Measurements from ENCODE around the gene WWC2.

Gene WWC2

GRCh38 chr4:183097231-183098018 is 1.6 kb upstream of the WWC2 start:
- H3K9ac ChIP-seq (ENCODE audit: low read length) = peak overlapping the region; percentile 92
- H3K4me3 ChIP-seq (ENCODE audit: insufficient read depth in 1 of 2, low read depth in 1 of 2, low read length in 2 of 2) = peak overlapping the region; percentile 88 to 94
- no peaks in the 10 kb centered on the region for H3K36me3 ChIP-seq (ENCODE audit: control insufficient read depth in 1 of 2, insufficient read depth in 2 of 2, low read depth in 1 of 2, low read length in 2 of 2)
- H3K4ac ChIP-seq (ENCODE audit: low read depth in 1 of 2, low read length in 2 of 2) = peak overlapping the region; percentile 77 to 93
- H4K91ac ChIP-seq (ENCODE audit: low read length) = peak overlapping the region; percentile 99
- H3K27ac ChIP-seq (ENCODE audit: low read length, poor library complexity, severe bottlenecking) = peak overlapping the region; percentile 6
- H4K8ac ChIP-seq (ENCODE audit: low read length) = peak overlapping the region; percentile 97
- H3K4me2 ChIP-seq (ENCODE audit: low read length, poor library complexity, severe bottlenecking) = peak overlapping the region; percentile 76
- H3K27me3 ChIP-seq (ENCODE audit: control insufficient read depth in 1 of 2, insufficient read depth in 1 of 2, low read length in 2 of 2) = no peaks in the 10 kb centered on the region
- peak overlapping the region; percentile 96 for H2BK120ac ChIP-seq (ENCODE audit: low read depth, low read length)
- no peak overlapping the region for H2BK5ac ChIP-seq (ENCODE audit: low read depth, low read length, poor library complexity, severe bottlenecking)
- peaks cover 7% of the 10 kb centered on the region for H3K4me1 ChIP-seq (ENCODE audit: control insufficient read depth, insufficient read depth, low read depth, low read length)
- DNase-seq = no peak
- peak overlapping the region; percentile 38 for H2BK15ac ChIP-seq (ENCODE audit: low read depth, poor library complexity, severe bottlenecking)
- peak overlapping the region in 1 of 2 experiments; percentile 16 for H3K23ac ChIP-seq (ENCODE audit: low read length in 2 of 2)
- H3K79me1 ChIP-seq (replicated peaks; ENCODE audit: low read length, poor library complexity, severe bottlenecking) = peaks cover 5% of the 10 kb centered on the region
- peak overlapping the region in 1 of 2 experiments; percentile 82 for H3K14ac ChIP-seq (ENCODE audit: low read length in 2 of 2)
- H3K9me3 ChIP-seq (ENCODE audit: control insufficient read depth, low read length) = no peaks in the 10 kb centered on the region
- H2AK5ac ChIP-seq (ENCODE audit: low read length, severe bottlenecking) = no peak overlapping the region
- H2AFZ ChIP-seq (ENCODE audit: low read depth, low read length) = peak overlapping the region; percentile 60
- peak overlapping the region; percentile 86 to 95 for H3K18ac ChIP-seq (ENCODE audit: low read depth in 1 of 2, low read length in 2 of 2)
- H2BK12ac ChIP-seq (ENCODE audit: low read length in 2 of 2) = peak overlapping the region in 1 of 2 experiments; percentile 84
- 27% methylated on average over 43 of the region's 43 CpGs for WGBS

GRCh38 chr4:183098019-183098722 is 886 bp upstream of the WWC2 start:
- Histone ChIP-seq H3K9me3 (ENCODE audit: control insufficient read depth, low read length) (no peaks in the 10 kb centered on the region), H4K8ac (ENCODE audit: low read length) (peak overlapping the region; percentile 97), H3K4me2 (ENCODE audit: low read length, poor library complexity, severe bottlenecking) (peak overlapping the region; percentile 76), H2AFZ (ENCODE audit: low read depth, low read length) (peak overlapping the region; percentile 60), H3K36me3 (ENCODE audit: control insufficient read depth in 1 of 2, insufficient read depth in 2 of 2, low read depth in 1 of 2, low read length in 2 of 2) (no peaks in the 10 kb centered on the region), H3K9ac (ENCODE audit: low read length) (peak overlapping the region; percentile 92), H3K23ac (ENCODE audit: low read length in 2 of 2) (peak overlapping the region in 1 of 2 experiments; percentile 42), H3K4ac (ENCODE audit: low read depth in 1 of 2, low read length in 2 of 2) (peak overlapping the region; percentile 84 to 93), H2BK15ac (ENCODE audit: low read depth, poor library complexity, severe bottlenecking) (peak overlapping the region; percentile 89), H2BK12ac (ENCODE audit: low read length in 2 of 2) (peak overlapping the region; percentile 49 to 80), H3K4me3 (ENCODE audit: insufficient read depth in 1 of 2, low read depth in 1 of 2, low read length in 2 of 2) (peak overlapping the region; percentile 88 to 94), H2BK5ac (ENCODE audit: low read depth, low read length, poor library complexity, severe bottlenecking) (peak overlapping the region; percentile 98), H2BK120ac (ENCODE audit: low read depth, low read length) (peak overlapping the region; percentile 96), H2AK5ac (ENCODE audit: low read length, severe bottlenecking) (no peak overlapping the region), H3K4me1 (ENCODE audit: control insufficient read depth, insufficient read depth, low read depth, low read length) (peaks cover 7% of the 10 kb centered on the region), H4K91ac (ENCODE audit: low read length) (peak overlapping the region; percentile 99), H3K18ac (ENCODE audit: low read depth in 1 of 2, low read length in 2 of 2) (peak overlapping the region; percentile 90 to 95), H3K79me1 (replicated peaks; ENCODE audit: low read length, poor library complexity, severe bottlenecking) (peaks cover 5% of the 10 kb centered on the region), H3K14ac (ENCODE audit: low read length in 2 of 2) (peak overlapping the region; percentile 6 to 61), H3K27ac (ENCODE audit: low read length, poor library complexity, severe bottlenecking) (peak overlapping the region; percentile 98), H3K27me3 (ENCODE audit: control insufficient read depth in 1 of 2, insufficient read depth in 1 of 2, low read length in 2 of 2) (no peaks in the 10 kb centered on the region)
- DNase-seq = peak; percentile 72
- 3% methylated on average over 61 of the region's 79 CpGs for WGBS

GRCh38 chr4:183099537-183100297 is 660 bp downstream of the WWC2 start:
- DNase-seq = peak; percentile 39
- Histone ChIP-seq H3K27ac (ENCODE audit: low read length, poor library complexity, severe bottlenecking) (no peak overlapping the region), H4K8ac (ENCODE audit: low read length) (peak overlapping the region; percentile 96), H3K4me2 (ENCODE audit: low read length, poor library complexity, severe bottlenecking) (peak overlapping the region; percentile 91), H4K91ac (ENCODE audit: low read length) (peak overlapping the region; percentile 98), H2AFZ (ENCODE audit: low read depth, low read length) (peak overlapping the region; percentile 81), H3K18ac (ENCODE audit: low read depth in 1 of 2, low read length in 2 of 2) (peak overlapping the region; percentile 97 to 99), H3K27me3 (ENCODE audit: control insufficient read depth in 1 of 2, insufficient read depth in 1 of 2, low read length in 2 of 2) (no peaks in the 10 kb centered on the region), H2AK5ac (ENCODE audit: low read length, severe bottlenecking) (peak overlapping the region; percentile 58), H2BK5ac (ENCODE audit: low read depth, low read length, poor library complexity, severe bottlenecking) (peak overlapping the region; percentile 92), H3K4ac (ENCODE audit: low read depth in 1 of 2, low read length in 2 of 2) (peak overlapping the region; percentile 88 to 98), H3K23ac (ENCODE audit: low read length in 2 of 2) (peak overlapping the region; percentile 90 to 97), H3K9me3 (ENCODE audit: control insufficient read depth, low read length) (no peaks in the 10 kb centered on the region), H3K4me1 (ENCODE audit: control insufficient read depth, insufficient read depth, low read depth, low read length) (peaks cover 7% of the 10 kb centered on the region), H3K4me3 (ENCODE audit: insufficient read depth in 1 of 2, low read depth in 1 of 2, low read length in 2 of 2) (peak overlapping the region; percentile 88 to 94), H3K36me3 (ENCODE audit: control insufficient read depth in 1 of 2, insufficient read depth in 2 of 2, low read depth in 1 of 2, low read length in 2 of 2) (no peaks in the 10 kb centered on the region), H2BK12ac (ENCODE audit: low read length in 2 of 2) (peak overlapping the region; percentile 70 to 83), H3K9ac (ENCODE audit: low read length) (peak overlapping the region; percentile 92), H2BK120ac (ENCODE audit: low read depth, low read length) (peak overlapping the region; percentile 96), H3K79me1 (replicated peaks; ENCODE audit: low read length, poor library complexity, severe bottlenecking) (peaks cover 5% of the 10 kb centered on the region), H2BK15ac (ENCODE audit: low read depth, poor library complexity, severe bottlenecking) (peak overlapping the region; percentile 92), H3K14ac (ENCODE audit: low read length in 2 of 2) (peak overlapping the region; percentile 86 to 99)
- WGBS = 0% methylated on average over 62 of the region's 73 CpGs

Measured in mesenchymal stem cell (in vitro differentiated cells and primary cell).